NCI-H2029 (cell line): Measurements from ENCODE around the gene ASB1.
"Not testable (repeated sequence)": the region's sequence is repeated elsewhere in the genome, so short reads cannot be mapped to it uniquely, and the experiment has no call there.

Source experiments
- DNase-seq: peaks from one replicate; lab custom pipeline; 2025; lab: John Stamatoyannopoulos, UW

ASB1 gene

DNA sequence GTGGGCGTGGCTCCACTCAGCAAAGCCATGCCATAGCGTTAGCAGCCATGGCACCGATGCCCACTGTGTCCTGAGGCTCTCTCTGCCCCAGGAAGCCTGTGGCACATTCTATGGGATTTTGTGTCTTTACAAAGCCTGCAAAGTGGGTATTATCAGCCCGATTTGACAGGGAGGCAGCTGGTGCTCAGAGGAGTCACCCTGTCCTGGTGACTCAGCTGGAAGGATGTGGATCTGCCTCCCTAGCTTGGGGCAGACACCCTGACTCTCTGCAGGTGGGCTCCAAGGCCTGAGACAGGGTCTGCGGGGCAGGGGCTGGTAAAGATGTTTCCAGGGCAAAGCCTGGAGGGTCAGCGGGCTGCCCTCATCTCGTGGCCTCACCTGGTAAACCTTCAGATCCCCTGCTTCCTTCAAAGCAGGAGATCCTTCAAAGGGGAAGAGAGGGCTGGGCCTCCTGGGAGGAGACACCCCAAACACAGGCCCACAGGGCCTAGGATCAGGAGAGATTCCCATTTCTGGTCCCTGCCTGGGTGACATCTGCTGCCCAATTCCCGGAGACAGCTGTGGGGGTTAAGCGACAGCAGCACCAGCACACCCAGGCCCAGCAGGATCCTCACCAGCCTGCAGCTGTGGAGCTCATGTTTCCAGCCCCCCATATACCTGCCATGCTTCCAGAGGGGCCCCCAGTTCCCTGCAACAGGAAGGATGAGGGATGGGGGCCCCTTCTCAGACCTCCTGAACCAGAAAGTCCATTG is 3.0 kb upstream of the ASB1 start:
- no peak for DNase-seq

DNA sequence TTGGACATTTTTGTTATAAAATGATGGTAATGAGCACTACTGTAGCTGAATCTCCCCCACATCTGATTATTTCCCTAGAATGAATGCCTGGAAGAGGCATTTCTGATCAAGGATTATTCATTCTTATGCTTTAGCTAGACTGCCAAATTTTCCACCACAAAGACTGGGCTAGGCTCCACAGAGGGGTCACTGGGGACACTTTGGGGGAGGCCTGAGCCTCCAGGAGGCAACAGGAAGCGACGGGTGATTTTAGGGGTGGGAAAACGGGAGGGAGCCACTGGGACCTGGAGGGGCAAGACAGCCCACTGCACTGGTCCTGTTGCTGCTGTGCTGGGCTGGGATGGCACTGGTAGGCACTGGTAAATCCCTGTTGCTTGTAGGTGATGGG is 2.4 kb upstream of the ASB1 start:
- DNase-seq = no peak

DNA sequence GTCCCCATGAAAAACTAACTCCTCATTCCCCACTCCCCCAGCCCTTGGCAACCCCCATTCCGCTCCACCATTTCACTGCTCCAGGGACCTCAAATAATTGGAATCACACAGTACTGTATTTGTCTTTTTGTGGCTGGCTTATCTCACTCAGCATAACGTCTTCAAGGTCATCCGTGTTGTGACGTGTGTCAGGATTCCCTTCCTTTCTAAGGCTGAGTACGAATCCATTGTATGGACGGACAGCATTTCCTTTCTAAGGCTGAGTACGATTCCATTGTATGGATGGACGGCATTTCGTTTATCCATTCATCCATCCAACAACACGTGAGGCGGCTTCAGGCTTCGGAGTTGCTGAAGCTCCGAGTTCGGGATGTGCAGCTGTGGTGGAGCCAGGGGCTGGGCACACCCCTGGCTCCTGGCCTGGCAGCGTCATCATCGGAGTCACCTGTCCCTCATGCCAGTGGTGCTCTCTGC is 1.2 kb upstream of the ASB1 start:
- peak; percentile 36 for DNase-seq

DNA sequence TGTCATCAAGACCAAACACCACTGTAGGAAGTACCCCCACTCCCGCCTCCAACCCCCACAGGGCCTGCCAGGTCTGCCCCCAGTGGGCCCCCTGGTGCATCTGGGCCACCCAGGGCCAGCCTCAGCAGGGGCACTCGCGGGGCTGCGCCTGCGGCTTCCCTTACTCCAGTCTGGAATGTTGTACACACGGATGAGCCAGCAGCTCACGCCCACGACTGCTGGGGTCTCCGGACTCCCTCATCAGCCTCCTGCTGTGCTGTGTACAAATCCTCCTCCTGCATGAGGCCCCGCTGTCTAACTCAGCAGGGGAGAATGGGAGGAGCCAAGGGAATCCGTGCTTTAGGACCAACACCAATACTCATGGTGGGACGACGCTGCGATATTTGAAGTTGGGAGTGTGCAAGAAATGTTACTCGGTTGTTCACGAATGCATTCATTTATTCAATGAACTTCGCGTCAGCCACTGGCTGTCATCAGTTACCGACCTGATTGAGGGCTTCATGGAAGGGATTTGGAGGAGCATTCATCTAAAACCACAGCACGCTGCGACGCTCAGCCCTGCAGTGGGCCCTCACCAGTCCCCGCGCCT is 654 bp upstream of the ASB1 start:
- DNase-seq = no peak

DNA sequence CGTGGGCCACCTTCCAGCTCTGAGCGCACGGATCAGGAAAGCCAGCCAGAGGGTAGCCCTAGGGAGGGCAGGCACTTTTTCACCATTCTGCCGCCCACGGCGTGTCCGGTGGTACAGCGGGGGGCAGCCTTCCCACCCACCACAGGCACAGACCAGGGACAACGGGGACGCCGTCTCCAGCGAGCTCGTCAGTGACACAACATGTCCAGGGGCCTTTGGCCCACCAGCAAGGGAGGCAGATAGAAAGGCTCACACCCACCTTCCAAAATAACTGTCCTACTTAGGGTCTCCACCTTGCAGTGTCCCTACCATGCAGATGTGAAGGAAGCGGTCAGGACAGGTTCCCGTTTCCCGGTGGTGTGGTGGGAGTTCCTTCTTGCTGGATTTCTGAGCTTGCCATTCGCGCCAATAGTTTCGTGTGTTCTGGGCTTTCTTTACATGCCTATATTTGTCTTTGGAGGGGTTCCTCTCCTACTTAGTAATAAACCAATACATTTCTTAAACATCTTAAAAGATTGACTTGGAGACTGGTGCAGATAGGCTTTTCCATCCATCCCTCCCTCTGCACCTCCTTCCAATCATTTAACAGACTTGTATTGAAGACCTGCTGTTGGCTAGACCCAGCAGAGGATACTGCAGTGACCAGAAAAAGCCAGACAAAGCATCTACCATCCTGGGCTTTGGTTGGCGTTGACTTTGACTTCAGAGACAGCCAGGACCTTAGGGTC is 872 bp downstream of the ASB1 start:
- DNase-seq = no peak

DNA sequence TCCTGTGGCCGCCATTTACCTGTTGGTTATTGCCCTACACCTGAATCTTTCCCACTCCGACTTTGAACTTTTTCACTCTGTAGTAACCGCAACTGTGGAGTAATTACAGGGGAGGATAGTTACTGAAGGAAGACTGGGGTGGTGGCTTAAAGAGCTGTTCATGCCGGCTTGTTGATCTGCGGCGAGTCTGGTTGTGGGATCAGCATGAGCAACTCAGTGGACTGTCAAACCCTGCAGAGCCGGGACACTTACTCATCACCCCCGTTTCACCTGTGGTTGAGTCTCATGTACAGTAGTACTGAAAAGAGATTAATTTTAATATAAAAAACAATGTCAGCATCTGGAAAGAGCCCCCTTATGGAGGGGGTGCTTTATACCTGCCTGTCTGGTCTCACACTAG is 2.1 kb downstream of the ASB1 start:
- DNase-seq = no peak

DNA sequence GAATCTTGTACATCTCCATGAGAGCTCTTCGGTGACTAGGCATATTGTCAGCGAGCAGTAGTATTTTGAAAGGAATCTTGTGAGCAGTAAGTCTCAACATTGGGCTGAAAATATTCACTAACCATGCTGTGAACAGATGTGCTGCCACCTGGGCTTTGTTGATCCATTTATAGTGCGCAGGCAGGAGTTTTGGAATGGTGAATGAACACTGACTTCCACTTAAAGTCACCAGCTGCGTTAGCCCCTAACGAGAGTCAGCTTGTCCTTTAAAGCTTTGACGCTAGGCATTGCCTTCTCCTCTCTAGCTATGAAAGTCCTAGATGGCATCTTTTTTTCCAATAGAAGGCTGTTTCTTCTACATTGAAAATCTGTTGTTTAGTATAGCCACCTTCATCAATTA is 4.1 kb downstream of the ASB1 start:
- no peak for DNase-seq

DNA sequence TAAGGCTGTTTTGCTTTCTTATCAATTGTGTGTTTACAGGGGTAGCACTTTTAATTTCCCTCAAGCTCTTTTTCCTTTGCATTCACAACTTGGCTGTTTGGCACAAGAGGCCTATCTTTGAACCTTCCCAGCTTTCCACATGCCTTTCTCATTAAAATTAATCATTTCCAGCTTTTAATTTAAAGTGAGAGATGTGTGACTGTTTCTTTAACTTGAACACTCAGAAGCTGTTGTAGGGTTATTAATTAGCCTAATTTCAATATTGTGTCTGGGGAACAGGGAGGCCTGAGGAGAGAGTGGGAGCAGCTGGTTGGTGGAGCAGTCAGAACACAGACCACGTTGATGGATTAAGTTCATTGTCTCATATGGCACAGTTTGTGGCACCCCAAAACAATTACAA is 4.7 kb downstream of the ASB1 start:
- DNase-seq = no peak

DNA sequence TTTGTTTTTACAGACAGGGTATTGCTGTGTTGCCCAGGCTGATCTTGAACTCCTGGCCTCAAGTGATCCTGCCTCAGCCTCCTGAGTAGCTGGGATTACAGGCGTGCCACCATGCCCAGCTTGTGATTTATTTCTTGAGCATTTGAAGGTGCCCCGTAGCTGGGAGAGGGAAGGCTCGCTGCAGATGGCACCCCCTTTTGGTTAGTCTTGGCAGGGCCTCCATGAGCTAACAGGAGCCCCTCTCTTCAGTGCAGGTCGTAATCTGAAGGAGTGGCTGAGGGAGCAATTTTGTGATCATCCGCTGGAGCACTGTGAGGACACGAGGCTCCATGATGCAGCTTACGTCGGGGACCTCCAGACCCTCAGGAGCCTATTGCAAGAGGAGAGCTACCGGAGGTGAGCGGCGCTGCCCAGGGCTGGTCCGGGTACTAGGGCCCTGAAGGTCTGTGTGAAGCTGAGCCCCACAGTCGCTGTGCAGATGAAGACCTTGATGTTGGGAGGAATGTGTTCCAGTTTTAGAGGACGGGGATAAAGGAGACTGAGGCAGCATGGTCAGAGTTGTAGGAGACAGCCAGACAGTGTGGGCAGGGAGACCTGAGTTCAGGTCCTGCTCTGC is 6.7 kb downstream of the ASB1 start:
- DNase-seq = no peak

DNA sequence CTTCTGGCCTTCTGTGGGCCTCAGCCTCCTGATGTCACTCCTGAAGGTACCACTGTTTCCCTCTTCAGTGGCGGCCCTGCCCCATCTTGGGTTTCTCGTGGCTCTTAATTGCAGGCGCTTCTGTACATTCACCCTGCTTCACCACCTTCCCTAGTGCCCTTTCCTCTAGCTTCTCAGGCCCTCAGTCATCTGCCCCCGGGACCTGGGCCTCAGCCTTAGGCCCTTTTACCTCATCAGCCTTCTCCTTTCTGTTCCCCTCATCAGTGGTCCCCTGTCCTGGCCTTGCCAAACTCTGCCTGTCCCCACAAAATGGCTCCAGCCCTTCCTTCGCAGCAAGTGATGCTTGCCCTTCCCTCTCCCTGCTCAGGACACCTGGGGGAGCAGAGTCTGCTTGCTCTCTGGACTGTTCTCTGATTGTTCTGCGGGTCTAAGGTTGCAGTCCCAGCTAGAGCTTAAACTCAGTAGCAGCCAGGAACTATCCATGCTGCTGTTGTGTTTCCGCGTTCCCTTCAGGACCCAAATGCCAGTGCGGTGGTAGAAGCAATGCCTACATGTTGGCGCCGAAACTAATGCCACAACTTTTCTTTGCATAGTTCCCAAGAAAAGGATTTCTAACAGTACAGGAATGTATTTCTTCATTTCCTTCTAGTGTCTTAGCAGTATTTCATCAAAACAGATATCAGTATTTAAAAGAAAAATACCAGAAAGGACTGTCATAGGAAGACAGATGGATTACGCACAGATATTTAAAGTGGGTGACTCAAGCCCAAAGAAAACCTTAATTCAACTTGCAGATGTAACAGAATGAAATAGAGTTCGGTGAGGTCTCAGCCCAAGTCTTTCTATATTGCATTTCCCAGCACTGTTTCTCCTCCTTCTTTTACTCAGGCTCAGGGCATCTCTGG is 7.5 kb downstream of the ASB1 start:
- no peak for DNase-seq

DNA sequence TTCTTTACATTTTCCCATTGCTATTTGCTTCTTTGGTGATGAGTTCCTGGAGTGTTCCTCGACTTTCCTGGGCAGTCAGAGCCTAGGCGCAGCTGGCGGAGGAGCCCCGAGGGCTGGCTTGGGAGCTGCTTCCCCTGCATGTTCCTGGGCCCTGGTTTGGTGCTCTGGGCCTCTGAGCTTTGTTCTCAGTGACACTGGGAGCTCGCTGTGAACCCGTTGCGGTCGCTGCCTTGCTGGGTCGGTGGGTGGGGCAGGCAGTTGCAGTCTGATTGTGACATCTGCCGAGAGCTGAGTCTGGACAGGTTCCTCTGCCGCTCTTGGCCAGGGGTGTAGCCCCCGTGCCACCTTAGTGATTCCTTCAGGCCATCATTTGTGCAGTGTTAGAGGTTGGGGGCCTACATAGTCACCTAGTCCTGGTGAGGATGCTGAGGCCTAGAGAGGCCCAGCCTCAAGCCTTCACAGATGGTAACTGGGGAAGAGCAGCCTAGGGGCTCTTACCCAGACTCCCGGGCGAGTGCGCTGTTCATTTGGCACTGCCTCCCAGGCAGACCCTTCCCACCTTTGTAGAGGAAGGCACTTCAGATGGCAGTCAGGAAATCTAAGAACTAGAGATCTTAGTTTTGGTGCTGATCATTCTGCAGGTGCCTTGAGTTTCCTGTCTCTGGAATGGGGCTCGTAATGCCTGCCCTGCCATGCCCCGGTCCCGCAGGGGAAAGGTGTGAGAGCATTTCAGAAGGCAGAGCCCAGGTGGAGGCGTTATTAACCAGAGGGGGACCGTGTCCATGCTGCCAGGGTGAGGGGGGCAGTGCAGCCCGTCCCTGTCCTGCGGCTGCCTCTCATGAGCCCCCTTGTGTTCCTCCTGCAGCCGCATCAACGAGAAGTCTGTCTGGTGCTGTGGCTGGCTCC is 8.4 kb downstream of the ASB1 start:
- no peak for DNase-seq

DNA sequence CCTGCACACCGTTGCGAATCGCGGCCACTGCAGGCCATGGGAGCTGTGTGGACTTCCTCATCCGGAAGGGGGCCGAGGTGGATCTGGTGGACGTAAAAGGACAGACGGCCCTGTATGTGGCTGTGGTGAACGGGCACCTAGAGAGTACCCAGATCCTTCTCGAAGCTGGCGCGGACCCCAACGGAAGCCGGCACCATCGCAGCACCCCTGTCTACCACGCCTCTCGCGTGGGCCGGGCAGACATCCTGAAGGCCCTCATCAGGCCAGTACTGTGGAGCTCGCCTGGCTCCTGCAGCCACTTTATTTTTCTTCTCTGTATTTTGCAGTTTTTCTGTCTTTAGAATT is 9.0 kb downstream of the ASB1 start:
- DNase-seq = no peak

DNA sequence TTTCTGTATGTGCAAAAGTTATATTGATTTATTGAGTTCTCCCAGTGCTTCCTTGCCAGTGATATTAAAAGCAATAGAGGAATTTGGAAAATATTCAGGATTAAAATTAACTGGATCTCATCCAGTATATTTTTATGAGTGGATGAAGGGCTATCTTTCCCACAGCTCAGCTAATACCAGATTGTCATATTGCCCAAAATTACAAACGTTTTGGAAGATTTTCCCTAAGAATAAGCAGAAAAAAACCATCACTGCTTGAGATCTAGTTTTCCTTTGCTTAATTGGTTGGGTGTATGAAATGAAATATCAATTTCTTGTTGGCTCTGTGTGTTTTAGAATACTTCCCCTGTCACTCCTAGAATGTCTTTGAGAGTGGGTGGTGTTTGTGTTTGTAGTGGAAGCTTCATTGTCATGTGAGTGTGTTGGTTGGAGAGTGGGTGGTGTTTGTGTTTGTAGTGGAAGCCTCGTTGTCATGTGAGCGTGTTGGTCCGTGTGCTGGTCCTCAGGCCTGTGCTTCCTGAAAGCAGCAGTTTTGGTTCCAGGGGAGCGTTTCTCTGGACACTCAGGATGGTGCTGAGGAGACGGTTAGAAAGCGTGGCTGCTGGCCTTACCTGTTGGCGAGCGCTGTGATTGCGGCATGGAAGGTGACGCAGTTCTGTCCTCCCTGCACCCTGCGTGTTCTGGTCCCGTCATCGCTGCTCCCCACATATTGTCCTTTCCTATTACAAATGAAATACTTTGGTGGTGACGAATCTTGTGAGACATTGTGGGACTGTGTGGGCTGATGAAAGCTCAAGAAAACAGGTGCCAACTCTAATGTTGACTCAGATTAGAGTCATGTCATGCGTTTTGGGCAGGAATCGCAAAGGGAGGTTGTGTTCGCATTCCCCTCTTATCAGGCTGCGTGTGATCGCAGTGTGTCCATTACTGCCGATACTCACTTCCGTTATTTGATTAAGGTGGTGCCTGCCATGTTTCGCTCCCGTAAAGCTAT is 12.4 kb downstream of the ASB1 start:
- no peak for DNase-seq

DNA sequence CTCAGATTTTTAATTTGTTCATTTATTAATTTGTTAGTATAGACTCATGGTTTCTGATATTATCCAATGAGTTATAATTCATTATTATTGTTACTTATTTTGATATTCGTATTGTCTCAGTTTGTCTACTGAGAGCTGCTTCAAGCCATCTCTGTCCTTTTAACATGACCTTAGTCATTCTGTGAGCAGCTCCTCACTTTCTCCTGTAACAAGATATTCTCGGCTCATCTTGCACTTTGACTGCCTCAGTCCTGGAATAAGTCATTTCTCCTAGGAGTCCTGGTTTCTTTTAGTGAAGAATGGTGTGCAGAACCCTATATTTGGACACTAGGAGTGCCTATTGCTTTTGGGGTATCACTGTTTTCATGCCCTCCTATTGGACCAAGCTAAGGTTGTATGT is 13.2 kb downstream of the ASB1 start:
- no peak for DNase-seq

DNA sequence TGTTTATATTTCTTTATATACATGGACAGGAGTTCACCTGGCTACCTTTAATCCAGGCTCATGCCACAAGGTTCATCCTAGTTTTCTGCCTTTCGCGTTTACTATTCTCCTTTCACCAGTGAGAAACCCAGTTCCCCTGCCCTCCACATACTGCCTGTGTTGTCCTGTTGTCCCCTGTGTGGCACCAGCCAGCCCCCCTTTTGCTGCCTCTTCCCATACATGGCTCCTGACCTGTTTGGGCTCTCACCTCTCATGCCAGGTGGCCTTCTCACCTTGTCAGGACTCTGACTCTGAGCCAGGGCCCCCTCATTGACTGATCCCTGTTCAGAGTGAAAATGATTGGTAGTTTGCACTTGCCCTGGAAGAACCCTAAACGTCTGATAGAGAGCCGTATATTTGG is 13.6 kb downstream of the ASB1 start:
- no peak for DNase-seq

DNA sequence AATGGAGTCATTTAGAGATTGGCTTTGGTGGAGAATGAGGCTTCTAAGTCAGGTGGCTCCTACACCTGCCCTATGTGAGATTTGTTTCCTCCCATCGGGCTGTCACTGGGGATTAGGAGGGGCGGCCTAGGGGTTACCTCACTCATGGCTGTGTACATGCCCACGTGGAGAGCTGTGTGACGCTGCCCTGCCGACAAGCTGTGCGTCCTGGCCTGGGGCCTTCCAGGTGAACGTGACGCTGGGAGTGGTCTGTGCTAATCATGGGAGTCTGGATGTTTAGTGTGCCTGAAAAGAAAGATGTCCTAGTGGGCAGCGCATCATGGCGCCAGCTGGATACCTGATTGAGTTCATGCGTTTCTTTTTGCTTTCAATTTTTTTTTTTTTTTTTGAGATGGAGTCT is 14.0 kb downstream of the ASB1 start:
- no peak for DNase-seq

DNA sequence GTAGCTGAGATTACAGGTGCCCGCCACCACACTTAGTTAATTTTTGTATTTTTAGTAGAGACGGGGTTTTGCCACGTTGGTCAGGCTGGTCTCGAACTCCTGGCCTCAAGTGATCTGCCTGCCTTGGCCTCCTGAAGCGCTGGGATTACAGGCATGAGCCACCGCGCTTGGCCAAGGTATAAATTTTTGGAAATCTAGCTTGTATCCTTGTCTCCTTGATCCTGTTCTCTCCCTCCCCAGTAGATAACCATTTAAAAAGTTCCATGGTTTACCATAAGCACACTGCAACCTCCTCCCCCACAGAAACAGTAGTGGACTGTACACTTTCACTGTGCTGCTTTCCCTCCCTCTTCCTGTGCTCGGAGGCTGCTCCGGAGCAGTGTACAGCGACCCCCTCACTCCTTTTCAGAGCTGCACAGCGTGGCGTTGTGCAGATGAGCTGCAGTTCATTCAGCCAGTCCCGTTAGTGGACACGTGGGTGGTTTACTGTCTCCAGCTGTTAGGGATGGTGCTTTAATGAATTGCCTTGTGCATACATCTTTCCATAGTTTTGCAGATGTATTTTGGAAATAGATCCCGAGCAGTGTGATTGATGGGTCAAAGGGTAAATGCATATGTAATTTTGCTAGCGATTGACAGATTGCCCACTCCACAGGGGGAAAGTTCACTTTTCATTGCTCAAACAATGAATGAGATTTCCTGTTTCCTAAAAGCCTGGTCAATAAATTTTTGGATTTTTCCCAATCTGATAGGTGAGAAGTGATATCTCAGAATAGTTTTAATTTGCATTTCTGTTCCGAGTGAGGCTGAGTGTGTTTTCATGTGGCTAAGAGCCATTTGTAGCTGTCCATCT is 14.8 kb downstream of the ASB1 start:
- DNase-seq = no peak

DNA sequence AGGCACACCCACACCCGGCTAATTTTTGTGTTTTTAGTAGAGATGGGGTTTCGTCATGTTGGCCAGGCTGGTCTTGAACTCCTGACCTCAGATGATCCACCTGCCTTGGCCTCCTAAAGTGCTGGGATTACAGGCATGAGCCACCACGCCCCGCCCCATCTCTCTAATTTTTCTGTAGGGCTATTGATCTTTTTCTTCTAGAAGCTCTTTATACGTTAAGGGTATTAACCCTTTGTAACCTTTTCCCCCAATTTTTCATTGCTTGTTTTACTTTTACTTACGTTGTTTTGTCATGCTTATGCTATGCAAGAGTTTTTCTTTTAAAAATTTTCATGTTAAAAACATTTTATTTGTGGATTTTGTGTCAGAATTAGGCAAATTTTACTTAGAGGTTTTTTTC is 15.5 kb downstream of the ASB1 start:
- not testable (repeated sequence) for DNase-seq

DNA sequence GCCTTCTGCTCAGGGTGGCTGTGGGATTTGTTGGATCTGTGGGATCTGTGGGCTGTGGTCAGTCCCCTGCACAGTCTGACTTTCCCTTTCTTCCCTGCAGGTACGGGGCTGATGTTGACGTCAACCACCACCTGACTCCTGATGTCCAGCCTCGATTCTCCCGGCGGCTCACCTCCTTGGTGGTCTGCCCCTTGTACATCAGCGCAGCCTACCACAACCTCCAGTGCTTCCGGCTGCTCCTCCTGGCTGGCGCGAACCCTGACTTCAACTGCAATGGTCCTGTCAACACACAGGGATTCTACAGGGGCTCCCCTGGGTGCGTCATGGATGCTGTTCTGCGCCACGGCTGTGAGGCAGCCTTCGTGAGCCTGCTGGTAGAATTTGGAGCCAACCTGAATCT is 17.5 kb downstream of the ASB1 start:
- no peak for DNase-seq
